Measurements from ENCODE around the gene TUSC7.

The TUSC7 gene

GRCh38 chr3:116709479-116709878 is at the start of gene TUSC7:
Gene TUSC7, plus strand, starts transcription at chr3:116709779.
- DNase-seq (ENCODE audit: low read depth), result no peak

- DNase-seq (ENCODE audit: low read depth), result no peak
Measured at GRCh38 chr3:116661196-116661595, 48.4 kb upstream of the TUSC7 start.

- DNase-seq (ENCODE audit: low read depth), result no peak
Measured at GRCh38 chr3:116663161-116664110, 46.1 kb upstream of the TUSC7 start.

- no peak for DNase-seq (ENCODE audit: low read depth)
Measured at GRCh38 chr3:116667324-116667723, 42.3 kb upstream of the TUSC7 start.

- DNase-seq (ENCODE audit: low read depth), result no peak
Measured at GRCh38 chr3:116667791-116668190, 41.8 kb upstream of the TUSC7 start.

- DNase-seq (ENCODE audit: low read depth), result no peak
Measured at GRCh38 chr3:116669576-116669975, 40.0 kb upstream of the TUSC7 start.

- no peak for DNase-seq (ENCODE audit: low read depth)
Measured at GRCh38 chr3:116671151-116671550, 38.4 kb upstream of the TUSC7 start.

- DNase-seq (ENCODE audit: low read depth), result no peak
Measured at GRCh38 chr3:116678853-116679252, 30.7 kb upstream of the TUSC7 start.

- DNase-seq (ENCODE audit: low read depth), result no peak
Measured at GRCh38 chr3:116691041-116691440, 18.5 kb upstream of the TUSC7 start.

GRCh38 chr3:116701070-116701469 is 8.5 kb upstream of the TUSC7 start:
- DNase-seq (ENCODE audit: low read depth), result no peak

GRCh38 chr3:116702334-116702733 is 7.2 kb upstream of the TUSC7 start:
- DNase-seq (ENCODE audit: low read depth), result no peak

GRCh38 chr3:116707531-116707930 is 2.0 kb upstream of the TUSC7 start:
- DNase-seq (ENCODE audit: low read depth), result no peak

- DNase-seq (ENCODE audit: low read depth), result no peak
Measured at GRCh38 chr3:116716490-116716889, 6.9 kb downstream of the TUSC7 start.

GRCh38 chr3:116717566-116717965 is 8.0 kb downstream of the TUSC7 start:
- no peak for DNase-seq (ENCODE audit: low read depth)

GRCh38 chr3:116728454-116728853 is 18.9 kb downstream of the TUSC7 start:
- no peak for DNase-seq (ENCODE audit: low read depth)

GRCh38 chr3:116734243-116734642 is 24.7 kb downstream of the TUSC7 start:
- DNase-seq (ENCODE audit: low read depth), result no peak

- no peak for DNase-seq (ENCODE audit: low read depth)
Measured at GRCh38 chr3:116739678-116740077, 30.1 kb downstream of the TUSC7 start.

GRCh38 chr3:116740293-116740692 is 30.7 kb downstream of the TUSC7 start:
- no peak for DNase-seq (ENCODE audit: low read depth)

- no peak for DNase-seq (ENCODE audit: low read depth)
Measured at GRCh38 chr3:116741467-116741866, 31.9 kb downstream of the TUSC7 start.

- no peak for DNase-seq (ENCODE audit: low read depth)
Measured at GRCh38 chr3:116743062-116743461, 33.5 kb downstream of the TUSC7 start.

- DNase-seq (ENCODE audit: low read depth), result no peak
Measured at GRCh38 chr3:116749388-116749787, 39.8 kb downstream of the TUSC7 start.

- DNase-seq (ENCODE audit: low read depth), result no peak
Measured at GRCh38 chr3:116757315-116757714, 47.7 kb downstream of the TUSC7 start.

GRCh38 chr3:116759316-116759715 is 49.7 kb downstream of the TUSC7 start:
- no peak for DNase-seq (ENCODE audit: low read depth)
